Measurements from ENCODE around the gene NOTUM. TPM values are rescaled to one million over a fixed set of nuclear protein-coding genes. Genes with fewer than 3 reads are reported as not detected.
"Not testable (repeated sequence)": the region's sequence is repeated elsewhere in the genome, so short reads cannot be mapped to it uniquely, and the experiment has no call there.

Gene NOTUM
- polyA plus RNA-seq, 1 donor = 2.2 TPM

GRCh38 chr17:81996757-81997441, 35.9 kb upstream of the NOTUM start:
- no peak for DNase-seq

DNA sequence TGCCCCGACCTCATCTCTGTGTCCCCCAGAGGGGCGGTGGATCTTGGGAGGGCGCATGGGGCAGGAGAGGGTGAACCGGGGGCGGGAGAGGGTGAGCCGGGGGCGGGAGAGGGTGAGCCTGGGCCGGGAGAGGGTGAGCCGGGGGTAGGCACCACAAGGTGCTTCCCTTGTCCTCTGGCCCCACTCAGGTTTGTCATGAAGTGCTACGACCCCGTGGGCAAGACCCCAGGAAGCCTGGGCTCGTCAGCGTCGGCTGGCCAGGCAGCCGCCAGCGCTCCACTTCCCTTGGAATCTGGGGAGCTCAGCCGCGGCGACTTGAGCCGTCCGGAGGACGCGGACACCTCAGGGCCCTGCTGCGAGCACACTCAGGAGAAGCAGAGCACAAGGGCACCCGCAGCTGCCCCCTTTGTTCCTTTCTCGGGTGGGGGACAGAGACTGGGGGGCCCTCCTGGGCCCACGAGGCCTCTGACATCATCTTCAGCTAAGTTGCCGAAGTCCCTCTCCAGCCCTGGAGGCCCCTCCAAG, 35.3 kb upstream of the NOTUM start:
- no peak for DNase-seq

DNA sequence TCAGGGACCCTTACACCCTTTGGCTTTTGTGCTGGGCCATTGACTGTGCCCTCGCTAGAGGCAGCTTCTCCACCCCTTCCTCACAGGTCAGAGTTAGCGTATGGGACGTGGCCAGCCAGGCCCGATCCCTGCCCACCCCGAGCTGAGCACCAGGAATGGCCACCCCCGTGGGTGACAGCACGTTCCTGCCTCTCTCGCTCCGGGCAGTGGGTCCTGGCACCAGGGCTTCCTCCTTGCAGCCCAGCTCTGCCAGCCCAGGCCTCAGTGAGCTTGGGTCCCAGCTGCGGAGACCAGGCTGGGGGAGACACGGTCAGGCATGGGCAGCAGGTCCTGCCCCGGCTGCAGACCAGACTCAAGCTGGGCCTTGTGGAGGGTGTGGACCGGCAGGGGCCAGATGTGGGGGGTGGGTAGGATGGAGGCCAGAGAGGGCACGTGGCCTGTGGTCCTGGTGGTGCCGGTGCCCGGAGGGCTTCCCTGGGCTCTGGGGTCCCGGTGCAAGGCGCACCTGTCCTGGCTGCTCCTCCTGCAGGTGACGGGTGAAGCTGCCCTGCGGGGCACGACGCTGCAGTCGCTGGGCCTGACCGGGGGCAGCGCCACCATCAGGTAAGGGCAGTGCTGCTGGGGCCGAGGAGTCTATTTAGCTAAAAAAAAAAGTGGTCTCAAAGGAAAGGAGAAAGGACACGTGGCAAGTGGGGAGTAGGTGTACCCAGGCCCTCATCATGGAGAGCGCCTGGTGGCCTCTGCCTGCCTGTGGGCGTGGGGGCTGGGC, 34.7 kb upstream of the NOTUM start:
- no peak for DNase-seq

- DNase-seq = no peak
Measured at GRCh38 chr17:81994593-81995462, 33.8 kb upstream of the NOTUM start.

GRCh38 chr17:81993729-81994592, 33.0 kb upstream of the NOTUM start:
- DNase-seq = no peak

DNA sequence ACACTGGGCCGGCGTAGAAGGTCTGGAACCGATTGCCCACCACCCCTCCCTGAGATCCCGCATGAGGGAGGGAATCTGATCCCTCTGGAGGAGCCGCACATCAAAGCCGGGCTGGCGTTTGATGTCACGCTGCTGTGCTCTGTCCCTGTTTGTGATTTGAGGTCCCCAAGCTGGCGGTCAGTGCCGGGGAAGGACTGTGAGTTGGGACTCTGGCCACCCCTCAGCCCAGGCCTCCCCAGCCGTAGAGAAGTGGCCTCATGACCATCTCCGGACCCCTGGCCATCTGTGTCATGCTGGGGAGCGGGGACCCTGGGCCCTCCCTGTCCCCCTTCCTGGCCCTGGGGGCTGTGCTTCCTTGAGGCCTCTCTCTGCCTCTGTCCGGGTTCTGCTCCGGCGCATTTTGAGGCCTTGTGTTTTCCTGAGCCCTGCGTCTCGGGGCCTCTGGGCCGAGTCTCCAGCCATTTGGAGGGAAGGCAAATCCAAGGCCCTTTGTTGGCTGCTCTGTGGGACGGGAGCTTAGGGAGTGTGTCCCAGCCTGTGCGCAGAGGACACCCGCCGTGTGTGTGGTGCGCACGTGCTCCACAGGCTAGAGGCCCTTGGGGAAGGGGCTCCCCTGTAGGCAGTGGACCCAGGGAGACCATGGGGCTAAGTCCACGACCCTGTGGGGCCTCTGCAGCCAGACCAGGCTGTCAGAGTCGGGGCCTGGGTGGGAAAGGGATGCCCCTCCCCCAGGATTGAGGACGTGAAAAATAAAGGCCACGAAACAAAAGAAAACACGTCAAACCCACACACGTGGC, 31.5 kb upstream of the NOTUM start:
- DNase-seq = peak; percentile 76

DNA sequence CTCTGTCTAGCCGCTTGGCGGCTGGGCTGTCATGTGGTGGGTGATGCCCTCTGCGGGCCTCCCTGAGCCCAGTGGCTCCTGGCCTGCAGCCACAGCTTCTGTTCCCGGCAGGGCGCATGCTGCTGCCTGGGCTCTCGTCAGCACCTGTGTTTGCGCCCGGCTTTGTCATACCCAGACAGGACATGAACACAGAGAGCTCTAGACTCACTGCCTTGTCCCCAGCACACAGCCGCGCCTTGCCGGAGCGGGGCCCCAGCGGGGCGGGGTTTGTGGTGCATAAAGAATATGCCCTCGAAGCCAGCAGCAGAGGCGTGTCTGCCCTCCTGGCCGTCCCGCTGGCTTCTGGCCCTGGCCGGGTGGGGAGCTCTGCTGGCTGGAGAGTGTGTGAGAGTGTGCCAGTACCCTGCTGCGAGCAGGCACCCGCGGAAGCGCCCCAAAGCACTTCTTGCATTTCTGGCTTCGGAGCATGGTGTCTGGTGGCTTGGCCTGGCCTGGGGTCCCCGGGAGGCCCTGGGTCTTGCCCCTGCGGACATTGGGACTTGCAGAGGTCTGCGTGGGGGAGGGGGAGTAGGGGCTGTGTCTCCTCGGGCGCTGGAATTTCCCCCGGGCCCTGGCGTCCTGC, 30.8 kb upstream of the NOTUM start:
- no peak for DNase-seq

GRCh38 chr17:81990836-81991683, 30.1 kb upstream of the NOTUM start:
- DNase-seq = no peak

DNA sequence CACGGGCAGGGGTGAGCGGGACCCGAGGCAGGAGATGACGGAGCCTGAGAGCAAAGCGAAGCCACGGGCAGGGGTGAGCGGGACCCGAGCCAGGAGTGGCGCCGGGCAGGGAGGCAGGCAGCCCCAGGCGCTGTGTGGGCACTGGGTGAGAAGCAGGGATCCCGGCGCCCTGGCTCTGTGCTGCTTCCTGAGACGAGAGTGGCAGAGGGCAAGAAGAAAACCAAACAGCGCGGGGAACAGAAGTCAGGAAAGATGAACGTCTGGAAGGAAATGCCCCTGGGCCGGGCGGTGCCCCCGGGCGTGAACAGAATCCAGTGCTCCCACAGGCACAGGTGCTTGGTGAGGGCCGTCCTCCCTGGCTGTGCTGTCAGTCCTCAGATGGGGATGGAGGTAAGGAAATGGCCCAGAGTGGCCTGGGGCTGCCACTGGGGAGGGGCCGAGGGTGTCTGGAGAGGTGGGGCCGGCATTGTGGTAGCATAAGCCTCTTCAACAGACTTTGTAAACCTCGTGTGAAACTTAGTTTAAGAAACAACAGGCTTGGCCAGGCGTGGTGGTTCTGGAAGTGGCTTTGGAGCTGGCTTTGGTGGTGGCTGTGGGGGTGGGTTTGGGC, 26.3 kb upstream of the NOTUM start:
- DNase-seq = no peak

DNA sequence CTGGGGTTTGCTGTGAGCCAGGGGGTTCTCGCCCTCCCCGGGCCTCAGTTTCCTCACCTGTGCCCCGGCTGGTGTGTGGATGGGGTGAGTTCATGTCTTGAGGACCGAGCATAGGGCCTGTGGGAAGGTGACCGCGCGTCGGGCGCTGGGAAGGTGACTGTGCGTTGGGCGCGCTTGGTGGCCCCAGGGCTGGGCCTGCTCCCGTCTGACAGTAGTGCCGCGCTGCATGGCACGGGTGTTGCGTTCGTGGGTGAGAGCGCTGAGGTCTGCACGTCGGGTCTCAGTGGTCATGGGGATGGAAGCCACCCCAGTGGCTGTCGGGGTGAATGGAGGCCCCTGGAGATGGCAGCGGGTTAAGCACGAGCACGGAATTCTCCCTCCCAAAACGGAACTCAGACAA, 25.6 kb upstream of the NOTUM start:
- no peak for DNase-seq

DNA sequence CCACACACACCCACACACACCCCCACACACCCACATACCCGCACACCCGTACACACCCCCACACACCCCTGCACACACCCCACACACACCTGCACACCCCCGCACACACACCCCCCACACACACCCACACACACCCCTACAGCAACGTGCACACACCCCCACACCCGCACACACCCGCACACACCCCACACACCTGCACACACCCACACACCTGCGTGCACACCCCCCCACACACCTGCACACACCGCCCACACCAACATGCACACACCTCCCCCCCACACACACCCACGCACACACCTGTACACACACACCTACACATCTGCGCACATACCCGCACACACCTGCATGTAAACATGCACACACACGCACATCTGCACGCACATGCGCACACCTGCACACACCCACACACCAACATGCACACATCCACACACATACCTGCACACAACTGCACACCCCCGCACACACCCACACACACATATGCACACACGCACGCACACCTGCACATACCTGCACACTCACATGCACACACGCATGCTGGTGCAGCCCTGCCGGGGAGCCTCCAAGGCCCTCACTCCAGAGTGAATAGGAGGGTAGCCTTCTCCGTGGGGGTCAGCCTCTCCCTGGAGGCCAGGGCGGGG, 23.9 kb upstream of the NOTUM start:
- DNase-seq = no peak

DNA sequence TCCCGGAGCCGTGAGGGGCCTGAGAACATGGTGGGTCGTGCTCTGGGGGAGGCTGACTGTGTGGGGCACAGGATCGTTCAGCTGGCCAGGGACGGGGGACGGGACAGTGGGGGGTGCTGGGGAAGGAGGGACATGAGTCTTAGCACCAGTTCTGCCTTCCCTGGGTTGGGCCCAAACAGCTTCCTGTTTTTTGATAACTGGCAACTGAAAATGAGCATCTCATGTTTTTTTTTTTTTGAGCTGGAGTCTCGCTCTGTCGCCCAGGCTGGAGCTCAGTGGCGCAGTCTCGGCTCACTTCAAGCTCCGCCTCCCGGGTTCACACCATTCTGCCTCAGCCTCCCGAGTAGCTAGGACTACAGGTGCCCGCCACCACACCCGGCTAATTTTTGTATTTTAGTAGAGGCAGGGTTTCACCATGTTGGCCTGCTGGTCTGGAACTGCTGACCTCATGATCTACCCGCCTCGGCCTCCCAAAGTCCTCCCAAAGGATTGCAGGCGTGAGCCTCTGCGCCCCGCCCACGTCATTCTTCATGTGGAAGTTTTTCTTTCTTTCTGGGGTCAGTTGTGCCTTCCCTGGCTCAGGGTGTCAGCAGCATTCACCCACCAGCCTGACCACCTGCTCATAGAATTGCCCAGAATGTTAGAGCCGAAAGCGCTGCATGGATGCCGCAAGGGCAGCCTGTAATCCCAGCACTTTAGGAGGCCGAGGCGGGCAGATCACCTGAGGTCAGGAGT, 22.8 kb upstream of the NOTUM start:
- DNase-seq = no peak

GRCh38 chr17:81983011-81983638, 22.1 kb upstream of the NOTUM start:
- no peak for DNase-seq

- DNase-seq = not testable (repeated sequence)
Measured at GRCh38 chr17:81981511-81981910, 20.5 kb upstream of the NOTUM start.

GRCh38 chr17:81980707-81981343, 19.8 kb upstream of the NOTUM start:
- no peak for DNase-seq

GRCh38 chr17:81980122-81980521, 19.1 kb upstream of the NOTUM start:
- no peak for DNase-seq

Measured in left kidney (tissue), 2 donors.